Panc1 (cell line): ENCODE data around the gene CKM. TPM values are rescaled to one million over a fixed set of nuclear protein-coding genes. Genes with fewer than 3 reads are reported as not detected.

Experiments
- ATAC-seq: fragments of 200-7000 bp; cut with Tn5 transposase; 2 replicates; pipeline ENCODE4 v1.9.1; 2020; ENCODE audit warnings: mild to moderate bottlenecking, moderate library complexity
- BruUV-seq: library from RNA; stranded (reverse); fragments of 400-500 nt; replicated peaks from 2 replicates; lab custom pipeline; 2021; lab: Mats Ljungman, UMichigan
- CTCF ChIA-PET: fragments of 300-600 bp; sonication (Branson Sonifier 250); formaldehyde crosslinking; loops from one replicate; lab custom pipeline; 2022; ENCODE audit warnings: antibody characterized with exemption; lab: Charles Lee
- POLR2A ChIA-PET: fragments of 300-600 bp; sonication (Branson Sonifier 250); formaldehyde crosslinking; loops from one replicate; lab custom pipeline; 2022; ENCODE audit warnings: antibody characterized with exemption; lab: Charles Lee
- DNase-seq: peaks from one replicate; pipeline ENCODE4 v3.0.0-alpha.2; 2010; ENCODE audit warnings: low read depth, low spot score
- H3K27ac ChIP-seq: 2 replicates; pipeline ENCODE4 v1.5.1; 2011; ENCODE audit warnings: mild to moderate bottlenecking, low read length, inconsistent platforms
- H3K27me3 ChIP-seq: fragments of 200-500 bp; sonication (Bioruptor generic); 2 replicates; pipeline ENCODE4 v1.6.0; 2014; ENCODE audit warnings: low read length, inconsistent platforms; ENCODE audit not compliant: control insufficient read depth, insufficient read depth
- H3K36me3 ChIP-seq: fragments of 200-500 bp; sonication (Bioruptor generic); 2 replicates; pipeline ENCODE4 v1.5.1; 2014; ENCODE audit warnings: inconsistent platforms, mild to moderate bottlenecking, low read length, moderate library complexity; ENCODE audit not compliant: control insufficient read depth, insufficient read depth
- H3K4me1 ChIP-seq: 2 replicates; pipeline ENCODE4 v1.5.1; 2011; ENCODE audit warnings: inconsistent platforms, mild to moderate bottlenecking, low read length, moderate library complexity; ENCODE audit not compliant: control insufficient read depth, insufficient read depth
- H3K4me3 ChIP-seq, 2 experiments: 2 replicates each; pipeline ENCODE4 v1.5.1; 2011 to 2012; ENCODE audit warnings: low read depth in 2 of 2, low read length in 2 of 2, mild to moderate bottlenecking in 2 of 2, inconsistent platforms in 1 of 2, moderate library complexity in 1 of 2
- H3K9me3 ChIP-seq: fragments of 200-500 bp; sonication (Bioruptor generic); 2 replicates; pipeline ENCODE4 v1.5.1; 2014; ENCODE audit warnings: low read depth, mild to moderate bottlenecking, inconsistent platforms, low read length, moderate library complexity; ENCODE audit not compliant: control insufficient read depth, insufficient read depth
- POLR2AphosphoS5 ChIP-seq: IDR thresholded peaks from 2 replicates; pipeline ENCODE4 v1.6.1; 2012; ENCODE audit warnings: mild to moderate bottlenecking, low read depth, low read length, moderate library complexity
- SIN3A ChIP-seq: IDR thresholded peaks from 2 replicates; pipeline ENCODE4 v1.6.1; 2012; ENCODE audit warnings: low read depth, mild to moderate bottlenecking, low read length, moderate library complexity, borderline replicate concordance; ENCODE audit not compliant: insufficient read depth
- TCF7L2 ChIP-seq: IDR thresholded peaks from 2 replicates; pipeline ENCODE4 v1.6.1; 2011; ENCODE audit warnings: mild to moderate bottlenecking, low read depth, low read length, inconsistent platforms
- in situ Hi-C: cut with HindIII; loops from 2 replicates; pipeline ENCODE4 v1.10.0; 2016; ENCODE audit warnings: low sequenced_read_pairs, low pct_unique_long_range_greater_than_20kb
- intact Hi-C: fragments of 100-400 bp; cut with micrococcal nuclease; formaldehyde crosslinking; loops from one replicate; pipeline ENCODE4 v1.10.0; 2022; ENCODE audit not compliant: unreplicated experiment
- total RNA-seq: library from RNA; stranded (reverse); gene quantifications from one replicate; pipeline ENCODE4 v1.2.1, GENCODE V29; 2021; ENCODE audit not compliant: unreplicated experiment
- TF ChIP-seq, protein P1 (sequence below): fragments of 450-650 bp; IDR thresholded peaks from 2 replicates; pipeline ENCODE4 v1.5.1; 2017; ENCODE audit warnings: mild to moderate bottlenecking
- TF ChIP-seq, protein P2 (sequence below), 2 experiments: IDR thresholded peaks; 2 replicates each; pipeline ENCODE4 v1.6.1; 2011 to 2012; ENCODE audit warnings: low read depth in 2 of 2, control low read depth in 1 of 2, low read length in 1 of 2, mild to moderate bottlenecking in 1 of 2, moderate library complexity in 1 of 2; ENCODE audit not compliant: insufficient read depth in 1 of 2

Gene CKM
- total RNA-seq, 1 experiment from 2014 or later, result not detected

DNA sequence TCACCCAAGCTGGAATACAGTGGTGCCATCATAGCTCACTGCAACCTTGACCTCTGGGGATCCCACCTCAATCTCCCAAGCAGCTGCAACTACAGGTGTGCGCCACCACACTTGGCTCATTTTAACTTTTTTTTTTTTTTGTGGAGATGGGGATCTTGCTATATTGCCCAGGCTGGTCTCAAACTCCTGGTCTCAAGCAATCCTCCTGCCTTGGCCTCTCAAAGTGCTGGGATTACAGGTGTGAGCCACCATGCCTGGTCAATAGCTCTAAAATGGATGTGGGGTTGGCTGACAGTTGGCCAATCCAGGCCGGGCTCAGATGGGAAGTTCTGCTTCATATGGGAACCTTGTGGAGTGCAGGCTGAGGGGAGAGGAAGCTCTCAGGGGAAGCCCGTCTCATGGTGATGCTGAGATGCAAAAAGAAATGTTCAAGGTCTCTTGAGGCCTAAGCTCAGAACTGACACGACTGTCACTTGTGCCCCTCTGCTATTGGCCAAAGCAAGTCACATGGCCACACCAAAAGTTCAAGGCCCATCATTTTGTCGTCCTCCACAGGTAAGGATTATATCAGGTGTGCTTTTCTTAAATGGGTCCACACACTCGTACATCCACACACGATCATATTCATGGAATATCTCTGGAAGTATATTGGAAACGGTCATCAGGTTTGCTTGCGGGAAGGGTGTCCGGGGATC lies 11.1 kb upstream of the CKM start:
- TF ChIP-seq POLR2AphosphoS5 (no peak), SIN3A (no peak), TCF7L2 (no peak)
- TF ChIP-seq, protein P1, sequence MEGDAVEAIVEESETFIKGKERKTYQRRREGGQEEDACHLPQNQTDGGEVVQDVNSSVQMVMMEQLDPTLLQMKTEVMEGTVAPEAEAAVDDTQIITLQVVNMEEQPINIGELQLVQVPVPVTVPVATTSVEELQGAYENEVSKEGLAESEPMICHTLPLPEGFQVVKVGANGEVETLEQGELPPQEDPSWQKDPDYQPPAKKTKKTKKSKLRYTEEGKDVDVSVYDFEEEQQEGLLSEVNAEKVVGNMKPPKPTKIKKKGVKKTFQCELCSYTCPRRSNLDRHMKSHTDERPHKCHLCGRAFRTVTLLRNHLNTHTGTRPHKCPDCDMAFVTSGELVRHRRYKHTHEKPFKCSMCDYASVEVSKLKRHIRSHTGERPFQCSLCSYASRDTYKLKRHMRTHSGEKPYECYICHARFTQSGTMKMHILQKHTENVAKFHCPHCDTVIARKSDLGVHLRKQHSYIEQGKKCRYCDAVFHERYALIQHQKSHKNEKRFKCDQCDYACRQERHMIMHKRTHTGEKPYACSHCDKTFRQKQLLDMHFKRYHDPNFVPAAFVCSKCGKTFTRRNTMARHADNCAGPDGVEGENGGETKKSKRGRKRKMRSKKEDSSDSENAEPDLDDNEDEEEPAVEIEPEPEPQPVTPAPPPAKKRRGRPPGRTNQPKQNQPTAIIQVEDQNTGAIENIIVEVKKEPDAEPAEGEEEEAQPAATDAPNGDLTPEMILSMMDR, result no peak
- TF ChIP-seq, protein P2, sequence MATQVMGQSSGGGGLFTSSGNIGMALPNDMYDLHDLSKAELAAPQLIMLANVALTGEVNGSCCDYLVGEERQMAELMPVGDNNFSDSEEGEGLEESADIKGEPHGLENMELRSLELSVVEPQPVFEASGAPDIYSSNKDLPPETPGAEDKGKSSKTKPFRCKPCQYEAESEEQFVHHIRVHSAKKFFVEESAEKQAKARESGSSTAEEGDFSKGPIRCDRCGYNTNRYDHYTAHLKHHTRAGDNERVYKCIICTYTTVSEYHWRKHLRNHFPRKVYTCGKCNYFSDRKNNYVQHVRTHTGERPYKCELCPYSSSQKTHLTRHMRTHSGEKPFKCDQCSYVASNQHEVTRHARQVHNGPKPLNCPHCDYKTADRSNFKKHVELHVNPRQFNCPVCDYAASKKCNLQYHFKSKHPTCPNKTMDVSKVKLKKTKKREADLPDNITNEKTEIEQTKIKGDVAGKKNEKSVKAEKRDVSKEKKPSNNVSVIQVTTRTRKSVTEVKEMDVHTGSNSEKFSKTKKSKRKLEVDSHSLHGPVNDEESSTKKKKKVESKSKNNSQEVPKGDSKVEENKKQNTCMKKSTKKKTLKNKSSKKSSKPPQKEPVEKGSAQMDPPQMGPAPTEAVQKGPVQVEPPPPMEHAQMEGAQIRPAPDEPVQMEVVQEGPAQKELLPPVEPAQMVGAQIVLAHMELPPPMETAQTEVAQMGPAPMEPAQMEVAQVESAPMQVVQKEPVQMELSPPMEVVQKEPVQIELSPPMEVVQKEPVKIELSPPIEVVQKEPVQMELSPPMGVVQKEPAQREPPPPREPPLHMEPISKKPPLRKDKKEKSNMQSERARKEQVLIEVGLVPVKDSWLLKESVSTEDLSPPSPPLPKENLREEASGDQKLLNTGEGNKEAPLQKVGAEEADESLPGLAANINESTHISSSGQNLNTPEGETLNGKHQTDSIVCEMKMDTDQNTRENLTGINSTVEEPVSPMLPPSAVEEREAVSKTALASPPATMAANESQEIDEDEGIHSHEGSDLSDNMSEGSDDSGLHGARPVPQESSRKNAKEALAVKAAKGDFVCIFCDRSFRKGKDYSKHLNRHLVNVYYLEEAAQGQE (IDR thresholded peaks at IDR 0.05; ENCODE audit: insufficient read depth in 1 of 2, low read depth in 2 of 2, low read length in 1 of 2), result no peak
- POLR2A ChIA-PET, result interaction anchor here (0.6 to 0.7 kb wide), 2 partner anchors 29 to 164 kb away, joined by 3 to 7 read pairs; no protein-coding TSS in a partner anchor

DNA sequence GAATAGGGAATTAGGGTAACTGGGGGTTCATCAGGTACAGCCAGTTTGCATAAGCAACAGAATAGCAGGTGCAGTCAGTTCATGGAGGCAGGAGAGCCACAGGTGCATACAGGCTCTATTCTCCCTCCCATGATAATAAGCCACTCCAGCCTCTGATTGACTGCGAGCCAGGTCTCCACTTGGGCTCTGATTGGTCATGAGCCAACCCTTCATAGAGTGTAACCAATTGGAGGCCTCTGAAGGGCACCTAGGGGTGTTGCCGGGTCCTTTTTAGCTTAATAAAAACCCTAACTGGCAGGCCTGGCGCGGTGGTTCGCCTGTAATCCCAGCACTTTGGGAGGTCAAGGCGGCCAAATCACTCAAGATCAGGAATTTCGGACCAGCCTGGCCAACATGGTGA lies 8.7 kb upstream of the CKM start:
- TF ChIP-seq, protein P1, result no peak
- TF ChIP-seq SIN3A, result no peak
- TF ChIP-seq, protein P2 (IDR thresholded peaks at IDR 0.05; ENCODE audit: insufficient read depth in 1 of 2, low read depth in 2 of 2, low read length in 1 of 2), result no peak
- TF ChIP-seq TCF7L2, result no peak
- no peak for TF ChIP-seq POLR2AphosphoS5

More for the DNA sequence above, 11.1 kb upstream of the CKM start:
- ATAC-seq, result no peak
- no peak overlapping the region for H3K27ac ChIP-seq
- no TSS peak for BruUV-seq
- no peak for DNase-seq
- H3K4me3 ChIP-seq, result no peak overlapping the region
- H3K9me3 ChIP-seq, result no peaks in the 10 kb centered on the region
- no peaks in the 10 kb centered on the region for H3K27me3 ChIP-seq
- H3K36me3 ChIP-seq, result no peaks in the 10 kb centered on the region
- no peaks in the 10 kb centered on the region for H3K4me1 ChIP-seq
- intact Hi-C loops, result loop anchor here (10.0 kb wide), 1 partner anchor 129 kb away; no protein-coding TSS in a partner anchor
- in situ Hi-C loops, result no loop called here
- CTCF ChIA-PET, result no interaction called here

More for the DNA sequence above, 8.7 kb upstream of the CKM start:
- Histone ChIP-seq H3K36me3 (no peaks in the 10 kb centered on the region), H3K4me1 (peaks cover 3% of the 10 kb centered on the region), H3K27me3 (no peaks in the 10 kb centered on the region), H3K9me3 (no peaks in the 10 kb centered on the region), H3K27ac (no peak overlapping the region), H3K4me3 (no peak overlapping the region)
- ChIA-PET POLR2A (interaction anchor here (0.9 kb wide), 1 partner anchor 133 kb away, joined by 3 read pairs; no protein-coding TSS in a partner anchor), CTCF (no interaction called here)
- BruUV-seq, result no TSS peak
- ATAC-seq (peak; percentile 46; the same call in 1 of the 2 replicates), DNase-seq (no peak)
- in situ Hi-C loops, result no loop called here
- intact Hi-C loops, result loop anchor here (10.0 kb wide), 1 partner anchor 127 kb away; no protein-coding TSS in a partner anchor
